K562 (cell line): ENCODE data around the gene ERVW-1. TPM values are rescaled to one million over a fixed set of nuclear protein-coding genes. Genes with fewer than 3 reads are reported as not detected.

ENCODE experiments used
- ATAC-seq: fragments of 200-7000 bp; cut with Tn5 transposase; 3 replicates; pipeline ENCODE4 v1.9.1; 2020; ENCODE audit warnings: moderate library complexity
- BruUV-seq: library from RNA; stranded (reverse); fragments of 400-500 nt; replicated peaks from 2 replicates; lab custom pipeline; 2021; lab: Mats Ljungman, UMichigan
- CTCF ChIA-PET: fragments of 300-600 bp; formaldehyde crosslinking; extraction: SDS; loops from one replicate; lab custom pipeline; 2021; ENCODE audit warnings: low intra/inter-chr PET ratio; lab: Yijun Ruan, JAX
- POLR2A ChIA-PET: fragments of 300-600, 350-650 bp; sonication (Branson Sonifier 250); formaldehyde crosslinking; extraction: SDS; loops from one replicate; lab custom pipeline; 2021; ENCODE audit warnings: antibody characterized with exemption, inconsistent platforms; lab: Yijun Ruan, JAX
- DNase-seq, 4 experiments: peaks; one replicate each; pipeline versions ENCODE4 v3.0.0 to v3.0.0-alpha.2; 2011 to 2018; ENCODE audit warnings: low spot score in 3 of 4, mixed read lengths in 3 of 4; ENCODE audit errors: extremely low read depth in 1 of 4
- FAIRE-seq: peaks from 2 replicates; lab custom pipeline; 2011; peaks lifted over from hg19 to GRCh38; lab: Jason Lieb, UNC
- H2AFZ ChIP-seq: 2 replicates; pipeline ENCODE4 v1.6.0; 2011; ENCODE audit warnings: low read depth, low read length, control low read depth, inconsistent platforms
- H3K27ac ChIP-seq: fragments of 200-600 bp; 3 replicates; pipeline ENCODE4 v1.8.0; 2011; ENCODE audit warnings: low read depth, mild to moderate bottlenecking, control low read depth, inconsistent platforms, low read length, moderate library complexity, mixed read lengths; ENCODE audit errors: extremely low read depth
- H3K27me3 ChIP-seq, 2 experiments: fragments of 300-600 bp in 1 of 2; 2 replicates in 1 of 2; 3 replicates in 1 of 2; pipeline versions ENCODE4 v1.6.0 to v1.8.0; 2011; ENCODE audit warnings: inconsistent platforms in 2 of 2, low read length in 2 of 2, mild to moderate bottlenecking in 1 of 2, mixed read lengths in 1 of 2, moderate library complexity in 1 of 2; ENCODE audit not compliant: control insufficient read depth in 2 of 2, insufficient read depth in 2 of 2
- H3K36me3 ChIP-seq: fragments of 300-600 bp; 3 replicates; pipeline ENCODE4 v1.8.0; 2011; ENCODE audit warnings: mild to moderate bottlenecking, low read length, inconsistent platforms; ENCODE audit not compliant: control insufficient read depth, insufficient read depth
- H3K4me1 ChIP-seq, 2 experiments: fragments of 200-600 bp in 1 of 2; replicated peaks in 1 of 2; 2 replicates in 1 of 2; 3 replicates in 1 of 2; pipeline versions ENCODE4 v1.5.1 to v1.8.0; 2011; ENCODE audit warnings: inconsistent platforms in 2 of 2, low read length in 2 of 2, mild to moderate bottlenecking in 1 of 2, mixed read lengths in 1 of 2, moderate library complexity in 1 of 2; ENCODE audit not compliant: control insufficient read depth in 2 of 2, insufficient read depth in 2 of 2
- H3K4me2 ChIP-seq: 2 replicates; pipeline ENCODE4 v1.6.1; 2011; ENCODE audit warnings: low read length, control low read depth, inconsistent platforms, mixed read lengths; ENCODE audit not compliant: insufficient read depth
- H3K4me3 ChIP-seq: fragments of 200-600 bp; sonication (generic), shearing (Covaris generic); 2 replicates; pipeline ENCODE4 v1.5.1; 2016; ENCODE audit warnings: control low read depth, inconsistent platforms
- H3K79me2 ChIP-seq: fragments of 200-600 bp; 3 replicates; pipeline ENCODE4 v1.8.0; 2011; ENCODE audit warnings: low read length, inconsistent platforms; ENCODE audit not compliant: control insufficient read depth, insufficient read depth
- H3K9ac ChIP-seq, 2 experiments: 2 replicates each; pipeline versions ENCODE4 v1.6.0 to v1.6.1; 2011; ENCODE audit warnings: low read depth in 2 of 2, low read length in 2 of 2, control low read depth in 1 of 2, inconsistent platforms in 1 of 2, mild to moderate bottlenecking in 1 of 2, mixed read lengths in 1 of 2; ENCODE audit not compliant: insufficient read depth in 1 of 2
- H3K9me1 ChIP-seq: one replicate; pipeline ENCODE4 v1.6.0; 2011; ENCODE audit warnings: inconsistent platforms, mild to moderate bottlenecking, low read length, moderate library complexity; ENCODE audit not compliant: control insufficient read depth, insufficient read depth
- H3K9me3 ChIP-seq: replicated peaks from 2 replicates; pipeline ENCODE4 v1.5.1; 2011; ENCODE audit warnings: low read depth, low read length, inconsistent platforms; ENCODE audit not compliant: control insufficient read depth, insufficient read depth
- H4K20me1 ChIP-seq: replicated peaks from 2 replicates; pipeline ENCODE4 v1.6.1; 2011; ENCODE audit warnings: low read length, inconsistent platforms, mixed read lengths; ENCODE audit not compliant: control insufficient read depth, insufficient read depth
- ATF7 ChIP-seq: fragments of 450-650 bp; IDR thresholded peaks from 2 replicates; pipeline ENCODE4 v1.7.1; 2014; ENCODE audit warnings: mild to moderate bottlenecking, moderate library complexity
- C11orf30 ChIP-seq: fragments of 450-650 bp; IDR thresholded peaks from 2 replicates; pipeline ENCODE4 v1.6.1; 2016; ENCODE audit warnings: low read depth, mild to moderate bottlenecking
- GATAD2B ChIP-seq: fragments of 450-650 bp; IDR thresholded peaks from 2 replicates; pipeline ENCODE4 v1.6.1; 2017; ENCODE audit warnings: mild to moderate bottlenecking, borderline replicate concordance
- MAFK ChIP-seq: IDR thresholded peaks from 2 replicates; pipeline ENCODE4 v1.6.1; 2011; ENCODE audit warnings: low read length, improper control_type of control experiment
- NCOA1 ChIP-seq: fragments of 450-650 bp; IDR thresholded peaks from 2 replicates; pipeline ENCODE4 v1.6.1; 2016; ENCODE audit warnings: low read depth
- NELFE ChIP-seq: IDR thresholded peaks from 2 replicates; pipeline ENCODE4 v1.6.1; 2011; ENCODE audit warnings: mild to moderate bottlenecking; ENCODE audit not compliant: insufficient read depth, insufficient read length
- RFX1 ChIP-seq: fragments of 450-650 bp; IDR thresholded peaks from 2 replicates; pipeline ENCODE4 v1.6.1; 2016; ENCODE audit warnings: mild to moderate bottlenecking, moderate library complexity
- SMAD4 ChIP-seq: fragments of 250-450 bp; sonication (Bioruptor Pico); conservative IDR thresholded peaks from 2 replicates; pipeline ENCODE4 v1.8.0; 2021; ENCODE audit warnings: inconsistent platforms, mild to moderate bottlenecking, moderate library complexity
- SRSF1 ChIP-seq: fragments of 200-400 bp; formaldehyde crosslinking; IDR thresholded peaks from 2 replicates; pipeline ENCODE4 v1.6.1; 2017; ENCODE audit warnings: mild to moderate bottlenecking, low read depth, low read length, moderate library complexity
- ZC3H11A ChIP-seq: IDR thresholded peaks from 2 replicates; pipeline ENCODE4 v1.6.1; 2012; ENCODE audit warnings: low read depth, low read length, improper control_type of control experiment
- ZC3H4 ChIP-seq: sonication (generic); formaldehyde crosslinking; IDR thresholded peaks from 2 replicates; pipeline ENCODE4 v1.9.0; 2021; ENCODE audit warnings: missing genetic modification reagents, borderline replicate concordance
- ZNF146 ChIP-seq: IDR thresholded peaks from one replicate; pipeline ENCODE4 v1.6.1; 2018; ENCODE audit warnings: missing compliant biosample characterization; ENCODE audit not compliant: unreplicated experiment
- ZNF217 ChIP-seq: sonication (generic); formaldehyde crosslinking; IDR thresholded peaks from 2 replicates; pipeline ENCODE4 v1.8.0; 2022; ENCODE audit warnings: mild to moderate bottlenecking, missing genetic modification reagents
- ZNF316 ChIP-seq: fragments of 450-650 bp; IDR thresholded peaks from 2 replicates; pipeline ENCODE4 v1.6.1; 2016
- ZNF507 ChIP-seq: conservative IDR thresholded peaks from 2 replicates; pipeline ENCODE4 v1.6.1; 2017; ENCODE audit warnings: missing genetic modification characterization, missing compliant biosample characterization
- WGBS: fragments of 100-300 bp; shearing (Covaris generic); methylation state at CpG from one replicate; pipeline ENCODE4 v1.1.6; 2016; ENCODE audit warnings: low coverage, mixed read lengths; ENCODE audit not compliant: insufficient coverage; ENCODE audit errors: missing lambda C conversion rate; 5-methylcytosine and 5-hydroxymethylcytosine counted together
- in situ Hi-C: fragments of 300-500 bp; cut with MboI; formaldehyde crosslinking; loops from 4 replicates; pipeline ENCODE4 v1.15.0; 2018; ENCODE audit warnings: inconsistent platforms, mixed read lengths
- intact Hi-C: fragments of 100-400 bp; cut with micrococcal nuclease; formaldehyde crosslinking; loops from 2 replicates; pipeline ENCODE4 v1.14.2; 2022
- polyA plus RNA-seq, 8 experiments: library from polyadenylated mRNA; depleted of rRNA in 4 of 8; stranded (reverse) in 5 of 8; unstranded in 3 of 8; fragments of >200 nt; fragmentation: Nextera tagmentation in 2 of 8; fragmentation: Illumina TruSeq in 1 of 8; extraction: Ambion mirVana in 2 of 8; extraction: Trizol in 1 of 8; gene quantifications; 2 replicates each; pipeline versions ENCODE4 v1.2.1 to v1.2.3, GENCODE V29; 2011 to 2014; ENCODE audit warnings: inconsistent platforms in 1 of 8, missing spikeins in 1 of 8
- total RNA-seq, 7 experiments: library from RNA; depleted of rRNA in 6 of 7; stranded (reverse); fragments of >200 nt in 6 of 7; fragmentation: Illumina TruSeq in 2 of 7; extraction: Trizol in 2 of 7; gene quantifications; 2 replicates each; pipeline versions ENCODE4 v1.2.1 to v1.2.3, GENCODE V29; 2011 to 2021; ENCODE audit warnings: low replicate concordance in 1 of 7
- TF ChIP-seq, protein P1 (sequence below): sonication (generic); formaldehyde crosslinking; IDR thresholded peaks from 2 replicates; pipeline ENCODE4 v1.8.0; 2023; ENCODE audit warnings: mild to moderate bottlenecking, missing genetic modification reagents
- TF ChIP-seq, protein P2 (sequence below): fragments of 450-650 bp; formaldehyde crosslinking; IDR thresholded peaks from 2 replicates; pipeline ENCODE4 v1.4.0; 2022; ENCODE audit warnings: missing genetic modification characterization

Gene ERVW-1
- total and polyA plus RNA-seq, 9 of the 15 experiments (the other 6 are each of a cell fraction or from before 2014, with no cell fraction given) = not detected

DNA sequence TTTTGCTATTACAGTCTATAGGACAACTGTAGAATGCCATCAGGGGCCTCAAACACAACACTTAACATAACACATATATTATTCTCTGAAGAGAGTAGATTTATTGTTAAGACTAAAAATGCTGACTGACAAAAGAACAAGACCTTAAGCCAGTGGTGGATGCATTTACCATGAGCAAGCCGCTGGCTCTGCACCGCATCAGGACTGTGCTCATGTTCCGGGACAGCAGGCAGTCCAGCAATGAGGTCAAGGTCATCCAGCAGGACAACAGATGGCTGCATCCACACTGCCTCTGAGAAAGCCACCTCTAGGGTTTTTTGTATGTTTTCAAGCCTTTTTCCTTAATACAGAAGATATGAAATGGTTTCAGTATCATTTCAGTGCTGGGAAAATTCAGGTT lies 26.8 kb upstream of the ERVW-1 start:
- peaks cover 13% of the 10 kb centered on the region; the same call in 1 of the 3 replicates for H3K36me3 ChIP-seq
- in situ Hi-C loops = no loop called here
- H3K79me2 ChIP-seq = no peaks in the 10 kb centered on the region
- ChIA-PET POLR2A (no interaction called here), CTCF (no interaction called here)
- TF ChIP-seq ZNF507 (tag) (no peak), ZNF316 (peak; percentile 51), C11orf30 (0 out of 2 replicates have a peak, but pooled peaks have one; percentile 10)
- no peaks in the 10 kb centered on the region for H4K20me1 ChIP-seq
- 78% methylated on average over 3 of the region's 3 CpGs for WGBS
- H3K4me2 ChIP-seq = no peak overlapping the region
- H3K4me1 ChIP-seq = no peaks in the 10 kb centered on the region
- no peaks in the 10 kb centered on the region for H3K9me3 ChIP-seq
- ATAC-seq (0 out of 3 replicates have a peak, but pooled peaks have one; percentile 42), DNase-seq (no peak), FAIRE-seq (no peak)
- no peak overlapping the region for H3K9ac ChIP-seq
- H2AFZ ChIP-seq = no peak overlapping the region
- H3K27me3 ChIP-seq = no peaks in the 10 kb centered on the region
- no peaks in the 10 kb centered on the region for H3K9me1 ChIP-seq
- intact Hi-C loops = no loop called here
- H3K4me3 ChIP-seq = no peak overlapping the region
- H3K27ac ChIP-seq = no peak overlapping the region
- BruUV-seq = no TSS peak

DNA sequence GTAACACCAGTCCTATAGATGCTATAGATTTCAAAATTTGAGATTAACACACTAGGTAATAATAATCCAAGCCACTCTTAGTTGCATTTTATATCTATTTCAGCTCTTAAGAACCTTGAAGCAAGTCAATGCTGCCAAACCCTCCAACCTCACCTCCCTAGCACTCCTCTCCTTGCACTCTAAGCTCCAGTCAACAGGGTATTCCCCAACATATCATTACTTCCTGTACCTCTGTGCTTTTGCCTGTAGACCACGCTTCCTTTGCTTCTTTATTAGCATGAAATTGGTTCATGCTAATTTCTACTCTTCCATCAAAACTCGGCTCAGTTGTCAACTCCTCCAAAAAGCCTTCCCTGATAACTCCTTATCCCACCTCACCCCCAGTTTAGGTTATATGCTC lies 26.0 kb upstream of the ERVW-1 start:
- no peaks in the 10 kb centered on the region for H3K27me3 ChIP-seq
- ChIA-PET CTCF (no interaction called here), POLR2A (interaction anchor here (0.7 kb wide), 1 partner anchor 521 kb away, joined by 3 read pairs; no protein-coding TSS in a partner anchor)
- H2AFZ ChIP-seq = no peak overlapping the region
- in situ Hi-C loops (no loop called here), intact Hi-C loops (no loop called here)
- H4K20me1 ChIP-seq = no peaks in the 10 kb centered on the region
- H3K4me1 ChIP-seq = no peaks in the 10 kb centered on the region
- no peak overlapping the region for H3K9ac ChIP-seq
- DNase-seq (no peak), ATAC-seq (no peak), FAIRE-seq (no peak)
- peaks cover 18% of the 10 kb centered on the region; the same call in 2 of the 3 replicates for H3K36me3 ChIP-seq
- H3K9me3 ChIP-seq = no peaks in the 10 kb centered on the region
- WGBS = 57% methylated on average over 2 of the region's 2 CpGs
- H3K4me3 ChIP-seq = no peak overlapping the region
- H3K9me1 ChIP-seq = no peaks in the 10 kb centered on the region
- no TSS peak for BruUV-seq
- no peaks in the 10 kb centered on the region for H3K79me2 ChIP-seq
- H3K27ac ChIP-seq = no peak overlapping the region
- no peak overlapping the region for H3K4me2 ChIP-seq
- TF ChIP-seq ZNF146 (CRISPR knock-in tag) (no peak), ATF7 (no peak), ZC3H11A (no peak), NELFE (no peak), SRSF1 (no peak), SMAD4 (CRISPR knock-in tag) (no peak), GATAD2B (no peak), MAFK (no peak), ZNF217 (CRISPR knock-in tag) (no peak), ZC3H4 (CRISPR knock-in tag) (no peak), NCOA1 (no peak), RFX1 (no peak)
- TF ChIP-seq, protein P1, sequence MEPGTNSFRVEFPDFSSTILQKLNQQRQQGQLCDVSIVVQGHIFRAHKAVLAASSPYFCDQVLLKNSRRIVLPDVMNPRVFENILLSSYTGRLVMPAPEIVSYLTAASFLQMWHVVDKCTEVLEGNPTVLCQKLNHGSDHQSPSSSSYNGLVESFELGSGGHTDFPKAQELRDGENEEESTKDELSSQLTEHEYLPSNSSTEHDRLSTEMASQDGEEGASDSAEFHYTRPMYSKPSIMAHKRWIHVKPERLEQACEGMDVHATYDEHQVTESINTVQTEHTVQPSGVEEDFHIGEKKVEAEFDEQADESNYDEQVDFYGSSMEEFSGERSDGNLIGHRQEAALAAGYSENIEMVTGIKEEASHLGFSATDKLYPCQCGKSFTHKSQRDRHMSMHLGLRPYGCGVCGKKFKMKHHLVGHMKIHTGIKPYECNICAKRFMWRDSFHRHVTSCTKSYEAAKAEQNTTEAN (CRISPR knock-in tag) = no peak
- TF ChIP-seq, protein P2, sequence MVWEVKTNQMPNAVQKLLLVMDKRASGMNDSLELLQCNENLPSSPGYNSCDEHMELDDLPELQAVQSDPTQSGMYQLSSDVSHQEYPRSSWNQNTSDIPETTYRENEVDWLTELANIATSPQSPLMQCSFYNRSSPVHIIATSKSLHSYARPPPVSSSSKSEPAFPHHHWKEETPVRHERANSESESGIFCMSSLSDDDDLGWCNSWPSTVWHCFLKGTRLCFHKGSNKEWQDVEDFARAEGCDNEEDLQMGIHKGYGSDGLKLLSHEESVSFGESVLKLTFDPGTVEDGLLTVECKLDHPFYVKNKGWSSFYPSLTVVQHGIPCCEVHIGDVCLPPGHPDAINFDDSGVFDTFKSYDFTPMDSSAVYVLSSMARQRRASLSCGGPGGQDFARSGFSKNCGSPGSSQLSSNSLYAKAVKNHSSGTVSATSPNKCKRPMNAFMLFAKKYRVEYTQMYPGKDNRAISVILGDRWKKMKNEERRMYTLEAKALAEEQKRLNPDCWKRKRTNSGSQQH (CRISPR knock-in tag) = no peak
